Smooth muscle cell (in vitro differentiated cells): ENCODE measurements around the gene PRDM16. TPM values are rescaled to one million over a fixed set of nuclear protein-coding genes. Genes with fewer than 3 reads are reported as not detected.

Experiments
- DNase-seq: peaks from one replicate; lab custom pipeline; 2025; ENCODE audit not compliant: unreplicated experiment; lab: John Stamatoyannopoulos, UW
- H2AFZ ChIP-seq: fragments of 200-600 bp; sonication (generic); 2 replicates; pipeline ENCODE4 v1.6.0; 2016; ENCODE audit warnings: antibody characterized with exemption, low read depth, mild to moderate bottlenecking
- H3F3A ChIP-seq: fragments of 200-600 bp; sonication (generic); 2 replicates; pipeline ENCODE4 v1.6.0; 2017; ENCODE audit warnings: antibody characterized with exemption, low read depth
- H3K27ac ChIP-seq: fragments of 200-600 bp; sonication (generic); 2 replicates; pipeline ENCODE4 v1.5.1; 2016; ENCODE audit warnings: low read depth, mild to moderate bottlenecking
- H3K27me3 ChIP-seq: fragments of 200-600 bp; sonication (generic); 2 replicates; pipeline ENCODE4 v1.6.1; 2016; ENCODE audit warnings: low read depth, mild to moderate bottlenecking
- H3K36me3 ChIP-seq: fragments of 200-600 bp; sonication (generic); 2 replicates; pipeline ENCODE4 v1.5.1; 2016; ENCODE audit warnings: low read depth
- H3K4me1 ChIP-seq: fragments of 200-600 bp; sonication (generic); 2 replicates; pipeline ENCODE4 v1.5.1; 2016; ENCODE audit warnings: low read depth
- H3K4me2 ChIP-seq: fragments of 200-600 bp; sonication (generic); 2 replicates; pipeline ENCODE4 v1.6.0; 2016; ENCODE audit warnings: mild to moderate bottlenecking
- H3K4me3 ChIP-seq: fragments of 200-600 bp; sonication (generic); 2 replicates; pipeline ENCODE4 v1.5.1; 2016; ENCODE audit warnings: mild to moderate bottlenecking
- H3K79me2 ChIP-seq: fragments of 200-600 bp; sonication (generic); 2 replicates; pipeline ENCODE4 v1.6.0; 2016; ENCODE audit warnings: low read depth, mild to moderate bottlenecking
- H3K9ac ChIP-seq: fragments of 200-600 bp; sonication (generic); 2 replicates; pipeline ENCODE4 v1.6.0; 2016; ENCODE audit warnings: low read depth
- H3K9me3 ChIP-seq: fragments of 200-600 bp; sonication (generic); replicated peaks from 2 replicates; pipeline ENCODE4 v1.5.1; 2016; ENCODE audit warnings: low read depth
- H4K20me1 ChIP-seq: fragments of 200-600 bp; sonication (generic); 2 replicates; pipeline ENCODE4 v1.6.0; 2016; ENCODE audit warnings: low read depth
- WGBS: methylation state at CpG from one replicate; pipeline ENCODE4 v1.1.7; 2016; ENCODE audit warnings: low lambda C conversion rate; 5-methylcytosine and 5-hydroxymethylcytosine counted together
- polyA plus RNA-seq: library from polyadenylated mRNA; unstranded; fragments of >200 nt; fragmentation: Nextera tagmentation; extraction: Ambion mirVana; gene quantifications from 2 replicates; pipeline ENCODE4 v1.2.1, GENCODE V29; 2016
- total RNA-seq: library from RNA; depleted of rRNA; stranded (reverse); fragments of >200 nt; gene quantifications from 2 replicates; pipeline ENCODE4 v1.2.3, GENCODE V29; 2014
- TF ChIP-seq, protein P1 (sequence below): fragments of 200-600 bp; sonication (generic); IDR thresholded peaks from 2 replicates; pipeline ENCODE4 v1.5.1; 2017; ENCODE audit warnings: borderline replicate concordance, mild to moderate bottlenecking, antibody characterized with exemption; ENCODE audit not compliant: insufficient read depth, poor library complexity, severe bottlenecking

Gene PRDM16
- total and polyA plus RNA-seq, 2 experiments from 2014 or later, result 0.72 to 1.3 TPM

DNA sequence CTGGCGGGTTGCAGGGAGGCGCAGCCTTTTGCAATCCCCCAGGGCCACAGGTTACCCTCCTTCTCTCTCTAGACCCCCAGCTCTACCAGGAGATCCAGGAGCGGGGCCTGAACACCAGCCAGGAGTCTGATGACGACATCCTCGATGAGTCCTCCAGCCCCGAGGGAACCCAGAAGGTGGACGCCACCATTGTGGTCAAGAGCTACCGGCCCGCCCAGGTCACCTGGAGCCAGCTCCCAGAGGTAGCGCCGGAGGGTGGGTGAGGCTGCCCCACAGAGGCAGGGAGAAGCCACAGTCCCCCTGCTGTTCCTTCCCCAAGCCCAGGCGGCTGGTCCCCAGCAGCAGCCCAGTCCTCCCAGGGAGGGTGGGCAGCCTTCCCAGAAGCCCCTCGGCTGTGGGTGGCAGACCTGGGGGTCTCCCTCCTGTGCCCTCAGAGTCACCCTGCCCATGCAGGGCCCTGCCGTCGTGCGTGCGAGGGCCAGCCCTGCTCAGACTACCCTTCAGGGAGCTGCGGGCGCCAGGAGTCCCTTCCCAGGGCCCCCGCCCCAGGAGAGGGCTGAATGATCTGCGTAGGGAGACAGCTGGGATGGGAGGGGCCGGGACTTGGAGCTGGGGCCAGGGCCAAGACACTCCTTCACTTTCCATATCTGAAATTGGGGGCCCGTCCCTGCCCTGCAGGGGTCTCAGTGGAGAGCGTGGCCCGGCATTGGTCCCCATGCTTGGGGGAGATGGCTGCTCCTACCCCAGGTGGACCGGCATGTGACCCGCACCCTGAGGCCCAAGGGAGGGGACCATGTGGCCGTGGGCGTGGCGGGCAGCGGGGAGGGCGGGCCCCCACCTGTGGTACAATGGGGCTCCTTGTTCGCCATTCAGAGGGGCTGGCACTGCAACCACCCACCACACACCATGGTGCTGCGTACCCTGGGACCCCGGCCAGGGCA is 398.4 kb downstream of the PRDM16 start:
- Histone ChIP-seq H3K27ac (no peak overlapping the region), H3K36me3 (no peaks in the 10 kb centered on the region), H3K4me1 (peaks cover 15% of the 10 kb centered on the region), H3K4me2 (no peak overlapping the region), H2AFZ (no peak overlapping the region), H3K9me3 (no peaks in the 10 kb centered on the region), H3K4me3 (no peak overlapping the region), H3K27me3 (no peaks in the 10 kb centered on the region), H3F3A (peaks cover 8% of the 10 kb centered on the region), H4K20me1 (no peaks in the 10 kb centered on the region), H3K79me2 (no peaks in the 10 kb centered on the region), H3K9ac (no peak overlapping the region)
- 92% methylated on average over 35 of the region's 35 CpGs for WGBS
- TF ChIP-seq, protein P1, sequence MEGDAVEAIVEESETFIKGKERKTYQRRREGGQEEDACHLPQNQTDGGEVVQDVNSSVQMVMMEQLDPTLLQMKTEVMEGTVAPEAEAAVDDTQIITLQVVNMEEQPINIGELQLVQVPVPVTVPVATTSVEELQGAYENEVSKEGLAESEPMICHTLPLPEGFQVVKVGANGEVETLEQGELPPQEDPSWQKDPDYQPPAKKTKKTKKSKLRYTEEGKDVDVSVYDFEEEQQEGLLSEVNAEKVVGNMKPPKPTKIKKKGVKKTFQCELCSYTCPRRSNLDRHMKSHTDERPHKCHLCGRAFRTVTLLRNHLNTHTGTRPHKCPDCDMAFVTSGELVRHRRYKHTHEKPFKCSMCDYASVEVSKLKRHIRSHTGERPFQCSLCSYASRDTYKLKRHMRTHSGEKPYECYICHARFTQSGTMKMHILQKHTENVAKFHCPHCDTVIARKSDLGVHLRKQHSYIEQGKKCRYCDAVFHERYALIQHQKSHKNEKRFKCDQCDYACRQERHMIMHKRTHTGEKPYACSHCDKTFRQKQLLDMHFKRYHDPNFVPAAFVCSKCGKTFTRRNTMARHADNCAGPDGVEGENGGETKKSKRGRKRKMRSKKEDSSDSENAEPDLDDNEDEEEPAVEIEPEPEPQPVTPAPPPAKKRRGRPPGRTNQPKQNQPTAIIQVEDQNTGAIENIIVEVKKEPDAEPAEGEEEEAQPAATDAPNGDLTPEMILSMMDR, result no peak
- no peak for DNase-seq

DNA sequence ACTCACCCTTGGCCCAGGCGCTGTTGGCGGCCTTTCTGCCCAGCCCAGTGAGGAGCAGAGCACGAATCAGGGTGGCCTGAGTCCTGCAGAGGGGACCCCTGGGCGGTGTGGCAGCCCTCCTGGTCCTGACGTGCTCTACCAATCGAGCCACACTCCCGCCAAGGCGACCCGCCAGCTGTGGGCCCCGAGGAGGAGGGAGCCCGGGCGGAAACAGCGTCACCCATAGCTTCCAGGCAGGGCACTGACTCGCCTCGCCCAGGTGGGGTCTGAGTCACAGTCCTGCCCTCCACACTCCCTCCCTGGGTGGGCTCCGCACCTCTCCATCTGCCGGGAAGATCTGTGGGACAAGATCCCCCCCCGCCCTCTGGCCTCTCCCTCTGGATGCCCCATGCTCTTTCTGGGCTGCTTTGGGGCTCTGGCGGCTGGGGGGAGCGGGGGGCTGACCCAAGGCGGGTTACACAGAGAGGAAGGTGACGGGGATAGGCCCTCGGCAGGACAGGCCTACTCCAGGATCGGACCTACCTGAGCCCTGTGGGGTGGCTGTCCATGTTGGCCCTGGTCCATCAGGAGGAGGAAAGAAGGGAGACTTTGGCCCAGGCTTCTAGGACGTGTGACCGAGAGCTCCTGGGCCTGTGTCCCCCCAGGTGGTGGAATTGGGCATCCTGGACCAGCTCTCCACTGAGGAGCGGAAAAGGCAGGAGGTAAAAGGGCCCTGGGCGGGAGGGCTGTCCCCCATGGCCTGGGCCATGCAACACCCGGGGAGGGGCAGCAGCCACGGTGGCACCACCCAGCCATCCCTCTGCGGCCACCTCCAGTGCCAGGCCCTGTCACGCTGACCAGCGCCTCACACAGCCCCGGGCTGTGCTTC is 399.5 kb downstream of the PRDM16 start:
- no peaks in the 10 kb centered on the region for H3K9me3 ChIP-seq
- H3K79me2 ChIP-seq, result no peaks in the 10 kb centered on the region
- H4K20me1 ChIP-seq, result no peaks in the 10 kb centered on the region
- H3K36me3 ChIP-seq, result no peaks in the 10 kb centered on the region
- H3K27ac ChIP-seq, result no peak overlapping the region
- H3F3A ChIP-seq, result peaks cover 10% of the 10 kb centered on the region
- no peak overlapping the region for H3K4me3 ChIP-seq
- no peak overlapping the region for H3K9ac ChIP-seq
- WGBS, result 95% methylated on average over 27 of the region's 34 CpGs
- H3K27me3 ChIP-seq, result no peaks in the 10 kb centered on the region
- TF ChIP-seq, protein P1, result no peak
- peaks cover 15% of the 10 kb centered on the region for H3K4me1 ChIP-seq
- no peak for DNase-seq
- H2AFZ ChIP-seq, result no peak overlapping the region
- H3K4me2 ChIP-seq, result no peak overlapping the region

DNA sequence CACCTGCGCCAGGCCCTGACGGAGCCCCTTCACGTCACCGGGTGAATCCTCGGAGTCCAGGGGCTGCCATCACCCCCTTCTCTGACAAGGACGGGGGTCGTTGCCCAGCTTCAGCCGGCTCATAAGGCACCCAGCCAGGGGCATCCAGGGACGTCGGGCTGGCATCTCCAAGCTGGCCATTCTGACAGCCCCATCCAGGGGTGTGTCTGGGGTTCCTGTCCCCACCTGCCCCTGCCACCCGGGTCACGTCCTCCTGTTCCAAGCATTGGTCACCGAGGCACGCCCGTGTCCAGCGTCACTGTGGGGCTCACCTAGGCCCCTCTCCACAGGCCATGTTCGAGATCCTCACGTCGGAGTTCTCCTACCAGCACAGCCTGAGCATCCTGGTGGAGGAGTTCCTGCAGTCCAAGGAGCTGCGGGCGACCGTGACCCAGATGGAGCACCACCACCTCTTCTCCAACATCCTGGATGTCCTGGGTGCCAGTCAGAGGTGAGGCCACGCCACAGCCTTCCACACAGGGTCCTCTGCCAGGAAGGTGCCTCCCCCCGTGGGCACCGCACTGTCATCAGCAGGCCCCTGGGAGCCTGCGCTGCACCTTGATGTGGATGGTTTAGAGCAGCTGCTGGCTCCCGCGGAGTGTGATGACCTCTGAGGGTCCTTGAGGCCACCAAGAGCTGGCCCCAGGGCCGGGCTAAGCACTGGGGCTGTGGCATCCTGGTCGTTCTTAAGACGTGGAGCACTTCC is 400.3 kb downstream of the PRDM16 start:
- Histone ChIP-seq H3K36me3 (no peaks in the 10 kb centered on the region), H3K4me2 (no peak overlapping the region), H3K4me3 (no peak overlapping the region), H3K79me2 (no peaks in the 10 kb centered on the region), H3K27ac (no peak overlapping the region), H3K9ac (no peak overlapping the region), H3F3A (peaks cover 10% of the 10 kb centered on the region), H2AFZ (no peak overlapping the region), H3K27me3 (no peaks in the 10 kb centered on the region), H4K20me1 (no peaks in the 10 kb centered on the region), H3K9me3 (no peaks in the 10 kb centered on the region), H3K4me1 (peaks cover 15% of the 10 kb centered on the region)
- WGBS, result 96% methylated on average over 31 of the region's 31 CpGs
- TF ChIP-seq, protein P1, result no peak
- no peak for DNase-seq
